OCI-LY3 (cell line): ENCODE results near the gene PRRC2A.
A peak's percentile ranks its signal among the peaks of the same experiment; 100 is the strongest.

Source experiments
- H2AFZ ChIP-seq: fragments of 200-600, 300-600 bp; shearing (Covaris generic); 2 replicates; pipeline ENCODE4 v1.6.0; 2014; ENCODE audit warnings: antibody characterized with exemption, low read depth, low read length
- H3K27ac ChIP-seq: fragments of 200-600, 300-600 bp; sonication (generic); 2 replicates; pipeline ENCODE4 v1.5.1; 2014; ENCODE audit warnings: mild to moderate bottlenecking, low read length, moderate library complexity, mixed read lengths
- H3K27me3 ChIP-seq: fragments of 200-600, 300-600 bp; sonication (generic); 2 replicates; pipeline ENCODE4 v1.6.1; 2014; ENCODE audit warnings: low read depth, low read length, mixed read lengths
- H3K36me3 ChIP-seq: fragments of 200-600, 300-600 bp; sonication (generic); replicated peaks from 2 replicates; pipeline ENCODE3; 2014; ENCODE audit warnings: low read depth, low read length, mixed read lengths
- H3K4me1 ChIP-seq: fragments of 300-600, 200-600 bp; sonication (generic); 2 replicates; pipeline ENCODE4 v1.6.1; 2014; ENCODE audit warnings: low read length, mixed read lengths
- H3K4me2 ChIP-seq: fragments of 200-600, 300-600 bp; sonication (generic); 2 replicates; pipeline ENCODE4 v1.6.1; 2014; ENCODE audit warnings: low read length, mixed read lengths
- H3K4me3 ChIP-seq: fragments of 300-600, 200-600 bp; sonication (generic); 2 replicates; pipeline ENCODE4 v1.5.1; 2014; ENCODE audit warnings: antibody characterized with exemption, mild to moderate bottlenecking, low read length, moderate library complexity
- H3K79me2 ChIP-seq: fragments of 300-600, 200-600 bp; shearing (Covaris generic); 2 replicates; pipeline ENCODE4 v1.6.1; 2014; ENCODE audit warnings: mild to moderate bottlenecking, low read length, mixed read lengths
- H3K9ac ChIP-seq: fragments of 300-600, 200-600 bp; shearing (Covaris generic); 2 replicates; pipeline ENCODE4 v1.6.0; 2014; ENCODE audit warnings: mild to moderate bottlenecking, low read length, moderate library complexity
- H3K9me3 ChIP-seq: fragments of 200-600, 300-600 bp; shearing (Covaris generic); 2 replicates; pipeline ENCODE4 v1.6.1; 2014; ENCODE audit warnings: low read length, mixed read lengths; ENCODE audit not compliant: insufficient read depth
- H4K20me1 ChIP-seq: fragments of 200-600, 300-600 bp; sonication (generic); 2 replicates; pipeline ENCODE4 v1.6.1; 2016; ENCODE audit warnings: low read length, mixed read lengths; ENCODE audit not compliant: insufficient read depth
- CTCF ChIP-seq: fragments of 200-600, 300-600 bp; sonication (generic); IDR thresholded peaks from 2 replicates; pipeline ENCODE4 v1.5.1; 2014; ENCODE audit warnings: antibody characterized with exemption, low read length, low read depth
- EZH2phosphoT487 ChIP-seq: fragments of 200-600 bp; shearing (Covaris generic); IDR thresholded peaks from 2 replicates; pipeline ENCODE4 v1.6.1; 2018; ENCODE audit warnings: antibody characterized with exemption, mixed run types, low read depth

PRRC2A gene

GRCh38 chr6:31576897-31577578, 43.5 kb upstream of the PRRC2A start:
- no peaks in the 10 kb centered on the region for H3K27me3 ChIP-seq
- peak overlapping the region; percentile 100 for H3K27ac ChIP-seq
- peak overlapping the region; percentile 92 for H3K9ac ChIP-seq
- TF ChIP-seq EZH2phosphoT487, result no peak
- no peak for TF ChIP-seq CTCF
- peaks cover 61% of the 10 kb centered on the region for H3K36me3 ChIP-seq
- H3K4me3 ChIP-seq, result peak overlapping the region; percentile 98
- H2AFZ ChIP-seq, result no peak overlapping the region
- H3K4me1 ChIP-seq, result peaks cover 47% of the 10 kb centered on the region
- no peaks in the 10 kb centered on the region for H3K9me3 ChIP-seq
- H3K79me2 ChIP-seq, result peaks cover 99% of the 10 kb centered on the region
- H3K4me2 ChIP-seq, result peak overlapping the region; percentile 100
- peaks cover 26% of the 10 kb centered on the region for H4K20me1 ChIP-seq

DNA sequence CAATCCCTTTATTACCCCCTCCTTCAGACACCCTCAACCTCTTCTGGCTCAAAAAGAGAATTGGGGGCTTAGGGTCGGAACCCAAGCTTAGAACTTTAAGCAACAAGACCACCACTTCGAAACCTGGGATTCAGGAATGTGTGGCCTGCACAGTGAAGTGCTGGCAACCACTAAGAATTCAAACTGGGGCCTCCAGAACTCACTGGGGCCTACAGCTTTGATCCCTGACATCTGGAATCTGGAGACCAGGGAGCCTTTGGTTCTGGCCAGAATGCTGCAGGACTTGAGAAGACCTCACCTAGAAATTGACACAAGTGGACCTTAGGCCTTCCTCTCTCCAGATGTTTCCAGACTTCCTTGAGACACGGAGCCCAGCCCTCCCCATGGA, 42.9 kb upstream of the PRRC2A start:
- Histone ChIP-seq H2AFZ (no peak overlapping the region), H4K20me1 (peaks cover 26% of the 10 kb centered on the region), H3K27me3 (no peaks in the 10 kb centered on the region), H3K9ac (peak overlapping the region; percentile 92), H3K4me2 (peak overlapping the region; percentile 100), H3K4me1 (peaks cover 52% of the 10 kb centered on the region), H3K27ac (peak overlapping the region; percentile 100), H3K9me3 (no peaks in the 10 kb centered on the region), H3K4me3 (peak overlapping the region; percentile 98), H3K79me2 (peaks cover 99% of the 10 kb centered on the region), H3K36me3 (peaks cover 59% of the 10 kb centered on the region)
- TF ChIP-seq CTCF (no peak), EZH2phosphoT487 (no peak)

DNA sequence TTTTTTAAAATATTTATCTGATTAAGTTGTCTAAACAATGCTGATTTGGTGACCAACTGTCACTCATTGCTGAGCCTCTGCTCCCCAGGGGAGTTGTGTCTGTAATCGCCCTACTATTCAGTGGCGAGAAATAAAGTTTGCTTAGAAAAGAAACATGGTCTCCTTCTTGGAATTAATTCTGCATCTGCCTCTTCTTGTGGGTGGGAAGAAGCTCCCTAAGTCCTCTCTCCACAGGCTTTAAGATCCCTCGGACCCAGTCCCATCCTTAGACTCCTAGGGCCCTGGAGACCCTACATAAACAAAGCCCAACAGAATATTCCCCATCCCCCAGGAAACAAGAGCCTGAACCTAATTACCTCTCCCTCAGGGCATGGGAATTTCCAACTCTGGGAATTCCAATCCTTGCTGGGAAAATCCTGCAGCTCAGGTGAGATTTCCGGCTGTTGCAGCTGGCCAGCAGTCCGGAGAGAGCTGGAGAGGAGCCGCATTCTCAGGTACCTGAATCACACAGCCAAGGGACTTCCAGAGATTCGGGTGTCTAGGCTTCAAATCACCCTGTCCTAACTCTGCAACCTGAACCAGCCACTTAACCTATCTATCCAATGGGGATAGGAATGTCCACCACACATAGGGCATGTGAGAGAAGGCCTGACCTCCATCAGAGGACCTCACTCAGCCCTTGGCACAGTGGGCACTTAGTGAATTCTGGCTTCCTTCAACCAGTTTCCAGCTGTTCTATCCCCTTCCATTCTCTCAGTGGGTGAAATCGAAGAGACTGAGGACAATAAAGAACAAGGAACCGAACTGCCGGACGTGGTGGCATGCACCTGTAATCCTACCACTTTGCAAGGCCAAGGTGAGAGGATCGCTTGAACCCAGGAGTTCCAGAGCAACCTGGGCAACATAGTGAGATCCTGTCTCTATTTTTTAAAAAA, 42.1 kb upstream of the PRRC2A start:
- H2AFZ ChIP-seq, result no peak overlapping the region
- peak overlapping the region; percentile 100 for H3K4me2 ChIP-seq
- H3K27me3 ChIP-seq, result no peaks in the 10 kb centered on the region
- H4K20me1 ChIP-seq, result peaks cover 26% of the 10 kb centered on the region
- H3K79me2 ChIP-seq, result peaks cover 96% of the 10 kb centered on the region
- H3K9ac ChIP-seq, result peak overlapping the region; percentile 92
- peak overlapping the region; percentile 100 for H3K27ac ChIP-seq
- TF ChIP-seq CTCF (no peak), EZH2phosphoT487 (no peak)
- H3K4me1 ChIP-seq, result peaks cover 50% of the 10 kb centered on the region
- peak overlapping the region; percentile 98 for H3K4me3 ChIP-seq
- peaks cover 50% of the 10 kb centered on the region for H3K36me3 ChIP-seq
- no peaks in the 10 kb centered on the region for H3K9me3 ChIP-seq

- H2AFZ ChIP-seq, result no peak overlapping the region
- peak overlapping the region; percentile 100 for H3K4me2 ChIP-seq
- H3K27ac ChIP-seq, result peak overlapping the region; percentile 100
- no peaks in the 10 kb centered on the region for H3K9me3 ChIP-seq
- peaks cover 26% of the 10 kb centered on the region for H4K20me1 ChIP-seq
- peaks cover 46% of the 10 kb centered on the region for H3K36me3 ChIP-seq
- H3K79me2 ChIP-seq, result peaks cover 94% of the 10 kb centered on the region
- TF ChIP-seq CTCF (no peak), EZH2phosphoT487 (no peak)
- H3K4me1 ChIP-seq, result peaks cover 44% of the 10 kb centered on the region
- H3K27me3 ChIP-seq, result no peaks in the 10 kb centered on the region
- H3K9ac ChIP-seq, result peak overlapping the region; percentile 94; the same call in 1 of the 2 replicates
- H3K4me3 ChIP-seq, result peak overlapping the region; percentile 98
Observed at GRCh38 chr6:31579119-31579505, 41.4 kb upstream of the PRRC2A start.
